A673 (cell line): ENCODE data around the gene PTPN1. TPM values are rescaled to one million over a fixed set of nuclear protein-coding genes. Genes with fewer than 3 reads are reported as not detected.

Experiments
- BruUV-seq: library from RNA; stranded (reverse); fragments of 400-500 nt; replicated peaks from 2 replicates; lab custom pipeline; 2021; lab: Mats Ljungman, UMichigan
- CTCF ChIA-PET: fragments of 300-600 bp; sonication (Branson Sonifier 250); formaldehyde crosslinking; loops from one replicate; lab custom pipeline; 2022; ENCODE audit warnings: antibody characterized with exemption; lab: Charles Lee
- POLR2A ChIA-PET: fragments of 300-600 bp; sonication (Branson Sonifier 250); formaldehyde crosslinking; loops from one replicate; lab custom pipeline; 2022; ENCODE audit warnings: antibody characterized with exemption; ENCODE audit not compliant: low non-redundant PET; lab: Charles Lee
- DNase-seq: peaks from one replicate; pipeline ENCODE4 v3.0.0-alpha.2; 2015; ENCODE audit warnings: low spot score
- H3K27ac ChIP-seq: fragments of 200-600 bp; sonication (generic); 2 replicates; pipeline ENCODE4 v1.5.1; 2016; ENCODE audit warnings: mixed run types, low read depth, mild to moderate bottlenecking, mixed read lengths, antibody characterized with exemption, low read length; ENCODE audit not compliant: poor library complexity, severe bottlenecking
- H3K27me3 ChIP-seq: fragments of 200-600 bp; sonication (generic); replicated peaks from 2 replicates; pipeline ENCODE4 v1.6.1; 2017; ENCODE audit warnings: mixed run types, low read depth, mild to moderate bottlenecking, mixed read lengths, antibody characterized with exemption, low read length; ENCODE audit not compliant: insufficient read depth, poor library complexity
- H3K36me3 ChIP-seq: fragments of 200-600 bp; sonication (generic); 2 replicates; pipeline ENCODE4 v1.6.1; 2016; ENCODE audit warnings: mixed run types, mild to moderate bottlenecking, mixed read lengths, antibody characterized with exemption, low read length; ENCODE audit not compliant: insufficient read depth, poor library complexity, severe bottlenecking
- H3K4me1 ChIP-seq: fragments of 200-600 bp; sonication (generic); 2 replicates; pipeline ENCODE4 v1.6.1; 2017; ENCODE audit warnings: mixed run types, mild to moderate bottlenecking, mixed read lengths, antibody characterized with exemption, low read length; ENCODE audit not compliant: insufficient read depth, poor library complexity, severe bottlenecking
- H3K4me3 ChIP-seq: fragments of 200-600 bp; sonication (generic); 2 replicates; pipeline ENCODE4 v1.5.1; 2016; ENCODE audit warnings: low read depth, mixed run types, mild to moderate bottlenecking, mixed read lengths, low read length; ENCODE audit not compliant: poor library complexity, severe bottlenecking
- H3K9me3 ChIP-seq: fragments of 200-600 bp; sonication (generic); 2 replicates; pipeline ENCODE4 v1.6.1; 2016; ENCODE audit warnings: mixed run types, low read depth, mild to moderate bottlenecking, mixed read lengths, antibody characterized with exemption, low read length; ENCODE audit not compliant: poor library complexity, severe bottlenecking
- CTCF ChIP-seq: fragments of 300-800, 200-600 bp; sonication (generic); conservative IDR thresholded peaks from 2 replicates; pipeline ENCODE4 v1.5.1; 2017; ENCODE audit warnings: low read depth, mild to moderate bottlenecking, antibody characterized with exemption, low read length, moderate library complexity, mixed read lengths
- EZH2 ChIP-seq: fragments of 200-600 bp; sonication (generic); IDR thresholded peaks from 2 replicates; pipeline ENCODE4 v1.6.1; 2017; ENCODE audit warnings: borderline replicate concordance, low read depth, mild to moderate bottlenecking, mixed read lengths, antibody characterized with exemption, low read length; ENCODE audit not compliant: poor library complexity, severe bottlenecking
- intact Hi-C: fragments of 100-400 bp; cut with micrococcal nuclease; formaldehyde crosslinking; loops from one replicate; pipeline ENCODE4 v1.10.0; 2022; ENCODE audit not compliant: unreplicated experiment
- total RNA-seq: library from RNA; stranded (reverse); gene quantifications from 2 replicates; pipeline ENCODE4 v1.2.3, GENCODE V29; 2021

The PTPN1 gene
- total RNA-seq, 1 experiment from 2014 or later: 47.4 TPM

- Histone ChIP-seq H3K27ac (no peak overlapping the region), H3K4me3 (no peak overlapping the region), H3K27me3 (no peaks in the 10 kb centered on the region), H3K9me3 (no peaks in the 10 kb centered on the region), H3K36me3 (peaks cover 18% of the 10 kb centered on the region), H3K4me1 (peaks cover 48% of the 10 kb centered on the region)
- TF ChIP-seq CTCF (no peak), EZH2 (no peak)
- ChIA-PET POLR2A (no interaction called here), CTCF (interaction anchor here (0.5 kb wide), 1 partner anchor 394 kb away, joined by 3 read pairs; no protein-coding TSS in a partner anchor)
- BruUV-seq: no TSS peak
- intact Hi-C loops: loop anchor here (5.0 kb wide), 1 partner anchor 62 kb away; the partner anchor contains the start of gene PTPN1
- no peak for DNase-seq
Observed at GRCh38 chr20:50574586-50574985, 64.4 kb downstream of the PTPN1 start.

- H3K27ac ChIP-seq: no peak overlapping the region
- H3K4me1 ChIP-seq: peaks cover 34% of the 10 kb centered on the region
- no peaks in the 10 kb centered on the region for H3K27me3 ChIP-seq
- POLR2A ChIA-PET: no interaction called here
- H3K4me3 ChIP-seq: no peak overlapping the region
- DNase-seq: peak; percentile 72
- no peaks in the 10 kb centered on the region for H3K9me3 ChIP-seq
- no TSS peak for BruUV-seq
- CTCF ChIA-PET: interaction anchor here (0.6 to 1.0 kb wide), 6 partner anchors 76 to 390 kb away, joined by 3 to 11 read pairs (median 4); no protein-coding TSS in a partner anchor
- intact Hi-C loops: loop anchor here (5.0 kb wide), 1 partner anchor 99 kb away; no protein-coding TSS in a partner anchor
- H3K36me3 ChIP-seq: peaks cover 32% of the 10 kb centered on the region
- no peak for TF ChIP-seq EZH2
- peak; percentile 85 for TF ChIP-seq CTCF
Observed at GRCh38 chr20:50575865-50576720, 65.9 kb downstream of the PTPN1 start.

- ChIA-PET CTCF (no interaction called here), POLR2A (no interaction called here)
- H3K27me3 ChIP-seq: no peaks in the 10 kb centered on the region
- no peaks in the 10 kb centered on the region for H3K9me3 ChIP-seq
- peaks cover 45% of the 10 kb centered on the region for H3K36me3 ChIP-seq
- peak; percentile 40 for DNase-seq
- no TSS peak for BruUV-seq
- H3K27ac ChIP-seq: peak overlapping the region; percentile 35
- intact Hi-C loops: loop anchor here (5.0 kb wide), 1 partner anchor 100 kb away; no protein-coding TSS in a partner anchor
- H3K4me3 ChIP-seq: no peak overlapping the region
- TF ChIP-seq EZH2: no peak
- no peak for TF ChIP-seq CTCF
- peaks cover 22% of the 10 kb centered on the region for H3K4me1 ChIP-seq
Observed at GRCh38 chr20:50577175-50578018, 67.2 kb downstream of the PTPN1 start.
